Measurements from ENCODE around the gene MYO16.

MYO16 gene

DNA sequence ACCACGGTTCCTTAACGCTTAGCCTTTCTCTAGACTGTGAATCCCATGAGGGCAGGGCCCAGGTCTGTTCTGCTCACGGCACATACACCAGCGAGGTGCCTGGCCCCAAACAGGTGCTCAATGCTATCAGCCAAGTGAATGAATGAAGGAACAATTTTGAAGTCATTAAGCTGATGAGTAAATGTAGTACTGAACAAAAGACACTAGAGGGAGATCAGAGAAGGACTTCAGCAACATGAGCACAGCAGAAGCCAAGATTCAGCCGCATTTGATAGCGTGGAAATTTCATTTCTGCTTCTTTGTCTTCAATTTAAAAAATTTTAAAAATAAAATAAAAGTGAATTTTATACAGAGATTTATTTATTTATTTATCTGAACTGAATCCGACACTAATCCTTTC, 20.1 kb upstream of the MYO16 start:
- H3K27ac ChIP-seq, result no peak overlapping the region
- TF ChIP-seq ZFX (IDR thresholded peaks at IDR 0.05; ENCODE audit: borderline replicate concordance), result no peak
- TF ChIP-seq, protein P1, sequence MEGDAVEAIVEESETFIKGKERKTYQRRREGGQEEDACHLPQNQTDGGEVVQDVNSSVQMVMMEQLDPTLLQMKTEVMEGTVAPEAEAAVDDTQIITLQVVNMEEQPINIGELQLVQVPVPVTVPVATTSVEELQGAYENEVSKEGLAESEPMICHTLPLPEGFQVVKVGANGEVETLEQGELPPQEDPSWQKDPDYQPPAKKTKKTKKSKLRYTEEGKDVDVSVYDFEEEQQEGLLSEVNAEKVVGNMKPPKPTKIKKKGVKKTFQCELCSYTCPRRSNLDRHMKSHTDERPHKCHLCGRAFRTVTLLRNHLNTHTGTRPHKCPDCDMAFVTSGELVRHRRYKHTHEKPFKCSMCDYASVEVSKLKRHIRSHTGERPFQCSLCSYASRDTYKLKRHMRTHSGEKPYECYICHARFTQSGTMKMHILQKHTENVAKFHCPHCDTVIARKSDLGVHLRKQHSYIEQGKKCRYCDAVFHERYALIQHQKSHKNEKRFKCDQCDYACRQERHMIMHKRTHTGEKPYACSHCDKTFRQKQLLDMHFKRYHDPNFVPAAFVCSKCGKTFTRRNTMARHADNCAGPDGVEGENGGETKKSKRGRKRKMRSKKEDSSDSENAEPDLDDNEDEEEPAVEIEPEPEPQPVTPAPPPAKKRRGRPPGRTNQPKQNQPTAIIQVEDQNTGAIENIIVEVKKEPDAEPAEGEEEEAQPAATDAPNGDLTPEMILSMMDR (IDR thresholded peaks at IDR 0.05), result peak; percentile 50

DNA sequence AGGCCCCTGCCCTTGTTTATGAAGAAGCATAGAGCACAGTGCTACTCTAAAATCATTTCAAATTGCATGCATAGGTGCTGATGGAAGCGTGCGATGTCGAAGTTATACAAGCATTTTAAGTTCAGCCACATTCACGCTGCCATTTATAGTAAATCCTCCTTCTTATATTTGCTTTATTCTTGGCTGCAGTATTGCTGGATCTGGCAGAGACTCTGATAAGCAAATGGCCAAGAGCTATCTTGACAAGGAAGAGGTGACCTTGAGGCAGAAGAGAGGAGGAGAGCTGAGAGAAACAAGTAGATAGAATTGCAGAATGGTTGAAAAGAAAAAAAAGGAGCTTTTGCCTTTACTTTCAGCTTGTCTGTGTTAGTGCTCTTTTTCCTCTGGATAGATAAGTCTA, 18.9 kb upstream of the MYO16 start:
- no peak overlapping the region for H3K27ac ChIP-seq
- no peak for TF ChIP-seq ZFX (IDR thresholded peaks at IDR 0.05; ENCODE audit: borderline replicate concordance)
- TF ChIP-seq, protein P1 (IDR thresholded peaks at IDR 0.05), result no peak

DNA sequence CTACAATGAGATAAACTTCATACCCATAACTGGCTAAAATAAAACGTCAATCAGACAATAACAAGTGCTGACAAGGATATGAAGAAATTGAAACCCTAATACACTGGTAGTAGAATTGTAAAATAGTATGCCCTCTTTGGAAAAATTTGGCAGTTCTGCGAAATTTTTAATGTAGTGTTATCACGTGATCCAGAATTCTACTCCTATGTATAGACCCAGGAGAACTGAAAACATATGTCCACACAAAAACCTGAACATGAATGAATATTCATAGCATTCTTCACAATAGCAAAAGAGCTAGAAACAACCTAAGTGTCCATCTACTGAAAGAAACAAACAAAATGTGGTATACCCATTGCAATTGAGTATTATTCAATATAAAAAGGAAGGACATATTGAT, 14.2 kb upstream of the MYO16 start:
- H3K27ac ChIP-seq, result no peak overlapping the region
- TF ChIP-seq, protein P1 (IDR thresholded peaks at IDR 0.05), result no peak
- no peak for TF ChIP-seq ZFX (IDR thresholded peaks at IDR 0.05; ENCODE audit: borderline replicate concordance)

DNA sequence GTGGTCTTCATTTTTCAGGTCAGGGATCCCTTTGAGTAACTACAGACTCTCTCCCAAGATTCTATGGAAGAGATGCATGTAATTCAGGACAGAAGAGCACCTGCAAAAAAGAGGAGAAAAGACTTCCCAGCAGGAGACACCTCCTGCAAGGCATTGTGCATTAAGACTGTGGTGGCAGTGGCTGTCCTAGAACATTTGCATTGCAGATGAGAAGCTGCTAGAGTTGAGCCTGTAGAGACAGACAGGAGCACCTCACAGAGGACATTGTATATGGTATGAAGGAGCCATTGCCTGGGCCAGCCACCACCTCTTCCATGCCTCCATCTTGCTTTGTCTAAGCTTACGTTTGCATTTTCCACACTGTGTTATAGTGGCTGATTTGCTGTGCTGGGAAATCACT, 11.2 kb upstream of the MYO16 start:
- H3K27ac ChIP-seq, result no peak overlapping the region
- no peak for TF ChIP-seq ZFX (IDR thresholded peaks at IDR 0.05; ENCODE audit: borderline replicate concordance)
- TF ChIP-seq, protein P1 (IDR thresholded peaks at IDR 0.05), result no peak

DNA sequence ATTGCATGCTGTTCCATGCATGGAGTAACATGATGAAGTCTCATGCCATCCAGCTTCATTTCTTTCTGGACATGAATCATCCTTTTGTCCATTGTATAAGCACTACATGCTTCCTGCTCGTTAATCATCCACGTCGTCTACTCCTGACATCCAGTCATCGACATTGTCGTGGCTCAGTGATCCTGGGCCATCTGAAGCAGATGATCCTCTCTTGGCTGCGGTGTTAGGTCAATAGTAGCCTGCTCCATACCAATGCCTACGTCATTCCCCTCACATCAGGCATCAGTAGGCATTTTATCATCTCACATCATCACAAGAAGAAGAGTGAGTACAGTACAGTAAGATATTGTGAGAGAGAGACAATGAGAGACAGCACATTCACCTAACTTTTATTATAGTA, 7.9 kb upstream of the MYO16 start:
- H3K27ac ChIP-seq, result no peak overlapping the region
- no peak for TF ChIP-seq ZFX (IDR thresholded peaks at IDR 0.05; ENCODE audit: borderline replicate concordance)
- TF ChIP-seq, protein P1 (IDR thresholded peaks at IDR 0.05), result no peak

DNA sequence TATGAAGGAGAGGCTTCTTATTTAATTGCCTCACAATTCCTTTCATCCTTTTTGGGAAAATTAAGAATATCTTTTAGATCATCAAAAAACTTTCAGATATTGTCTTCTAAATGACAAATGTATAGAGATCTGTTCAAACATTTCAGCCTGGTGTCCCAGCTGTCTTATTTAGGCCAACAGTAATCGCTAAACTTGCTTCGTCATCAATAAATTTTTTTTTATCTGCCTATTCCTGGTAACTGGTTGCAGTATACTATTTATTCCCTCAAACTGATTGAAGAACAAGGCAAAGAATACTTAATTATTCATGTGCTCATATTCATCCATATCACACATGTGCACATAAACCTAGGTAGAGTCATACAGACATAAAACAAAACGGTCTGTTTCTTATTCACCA, 5.3 kb upstream of the MYO16 start:
- TF ChIP-seq, protein P1 (IDR thresholded peaks at IDR 0.05), result no peak
- no peak for TF ChIP-seq ZFX (IDR thresholded peaks at IDR 0.05; ENCODE audit: borderline replicate concordance)
- H3K27ac ChIP-seq, result no peak overlapping the region

DNA sequence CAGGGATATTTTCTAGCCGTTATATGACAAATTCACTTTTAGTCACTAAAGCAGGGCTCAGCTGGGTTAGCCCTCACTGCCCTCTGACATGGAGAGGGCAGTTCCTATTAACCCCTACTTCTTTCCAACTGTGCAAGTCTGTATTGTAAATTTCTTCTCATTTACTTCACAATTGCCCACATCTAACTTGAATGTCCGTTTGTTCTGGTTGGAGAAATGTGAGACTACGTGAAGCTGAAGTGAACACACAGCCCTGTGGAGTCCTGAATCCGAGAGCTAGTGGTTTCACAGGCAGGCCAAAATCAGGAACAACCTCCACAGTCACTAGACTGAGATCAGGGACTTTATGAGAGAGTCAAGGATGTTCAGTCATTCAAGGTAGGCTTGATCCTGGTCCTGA, 4.4 kb upstream of the MYO16 start:
- no peak overlapping the region for H3K27ac ChIP-seq
- TF ChIP-seq, protein P1 (IDR thresholded peaks at IDR 0.05), result no peak
- TF ChIP-seq ZFX (IDR thresholded peaks at IDR 0.05; ENCODE audit: borderline replicate concordance), result no peak
